PC-9 (cell line): ENCODE data around the gene HEXIM1.

Experiments
- EZH2 ChIP-seq: fragments of 200-600 bp; sonication (generic); IDR thresholded peaks from 2 replicates; pipeline ENCODE4 v1.8.0; 2017; ENCODE audit warnings: antibody characterized with exemption, low read depth
- TF ChIP-seq, protein P1 (sequence below): fragments of 200-600 bp; sonication (generic); conservative IDR thresholded peaks from 2 replicates; pipeline ENCODE4 v1.6.1; 2017; ENCODE audit warnings: mixed run types, antibody characterized with exemption, mild to moderate bottlenecking, moderate library complexity

- TF ChIP-seq, protein P1, sequence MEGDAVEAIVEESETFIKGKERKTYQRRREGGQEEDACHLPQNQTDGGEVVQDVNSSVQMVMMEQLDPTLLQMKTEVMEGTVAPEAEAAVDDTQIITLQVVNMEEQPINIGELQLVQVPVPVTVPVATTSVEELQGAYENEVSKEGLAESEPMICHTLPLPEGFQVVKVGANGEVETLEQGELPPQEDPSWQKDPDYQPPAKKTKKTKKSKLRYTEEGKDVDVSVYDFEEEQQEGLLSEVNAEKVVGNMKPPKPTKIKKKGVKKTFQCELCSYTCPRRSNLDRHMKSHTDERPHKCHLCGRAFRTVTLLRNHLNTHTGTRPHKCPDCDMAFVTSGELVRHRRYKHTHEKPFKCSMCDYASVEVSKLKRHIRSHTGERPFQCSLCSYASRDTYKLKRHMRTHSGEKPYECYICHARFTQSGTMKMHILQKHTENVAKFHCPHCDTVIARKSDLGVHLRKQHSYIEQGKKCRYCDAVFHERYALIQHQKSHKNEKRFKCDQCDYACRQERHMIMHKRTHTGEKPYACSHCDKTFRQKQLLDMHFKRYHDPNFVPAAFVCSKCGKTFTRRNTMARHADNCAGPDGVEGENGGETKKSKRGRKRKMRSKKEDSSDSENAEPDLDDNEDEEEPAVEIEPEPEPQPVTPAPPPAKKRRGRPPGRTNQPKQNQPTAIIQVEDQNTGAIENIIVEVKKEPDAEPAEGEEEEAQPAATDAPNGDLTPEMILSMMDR: no peak
- TF ChIP-seq EZH2: no peak
These were observed 2.9 kb downstream of the HEXIM1 start for GRCh38 chr17:45150911-45151809.
